ENCODE measurements around the gene JAKMIP1. TPM values are rescaled to one million over a fixed set of nuclear protein-coding genes. Genes with fewer than 3 reads are reported as not detected.

JAKMIP1 gene
- total RNA-seq, 1 experiment from 2014 or later: not detected

DNA sequence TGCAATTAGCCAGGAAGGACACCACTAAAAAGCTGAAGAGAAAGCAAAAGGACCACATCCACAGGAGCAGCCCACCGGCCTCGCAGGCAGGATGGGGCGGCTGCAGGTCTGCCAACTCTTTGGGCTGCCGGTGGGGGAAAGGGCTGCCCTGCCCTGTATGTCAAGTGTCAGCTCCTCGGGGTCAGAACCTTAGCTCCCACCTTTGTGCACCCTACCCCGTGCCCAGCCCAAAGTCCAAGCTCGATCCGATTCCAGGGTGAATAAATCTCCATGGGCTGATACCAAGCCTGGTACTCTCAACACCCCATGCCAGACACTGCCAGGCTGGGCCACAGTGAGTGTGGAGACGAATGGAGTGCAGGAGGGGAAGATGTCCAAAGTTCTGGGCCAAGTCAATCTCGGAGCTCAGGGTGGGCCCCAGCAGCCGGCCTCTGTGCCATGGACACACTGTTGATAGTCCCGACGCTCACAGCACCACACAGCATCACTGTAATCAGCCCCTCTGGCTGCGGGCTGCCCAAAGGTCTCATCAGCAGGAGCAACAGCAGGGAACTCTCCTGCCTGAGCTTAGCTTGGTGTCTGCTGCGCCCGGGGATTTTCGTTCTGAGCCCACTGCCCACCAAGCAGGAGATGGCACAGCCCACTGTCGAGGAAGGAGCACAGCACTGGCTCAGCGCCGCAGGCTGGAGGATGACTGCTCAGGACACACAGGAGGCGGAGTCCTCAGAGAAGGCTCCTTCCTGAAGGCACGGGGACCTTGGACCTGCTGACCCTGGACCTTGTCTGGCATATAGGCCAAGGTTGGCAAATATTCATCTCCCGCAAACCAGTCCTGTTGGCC is 84.4 kb downstream of the JAKMIP1 start:
- no peaks in the 10 kb centered on the region for H3K36me3 ChIP-seq (ENCODE audit: control insufficient read depth in 1 of 2, insufficient read depth in 2 of 2, low read length in 2 of 2)
- ChIA-PET RAD21 (ENCODE audit: low non-redundant PET in 1 of 2, low total read pairs in 2 of 2, uncharacterized antibody in 2 of 2, unreplicated experiment in 2 of 2) (no interaction called here), CTCF (interaction anchor here (1.0 to 1.4 kb wide), 2 partner anchors 118 to 134 kb away, joined by 3 read pairs; no protein-coding TSS in a partner anchor), POLR2A (no interaction called here)
- BruUV-seq (replicated peaks): no TSS peak
- no peak for TF ChIP-seq POLR2A (IDR thresholded peaks at IDR 0.05; ENCODE audit: borderline replicate concordance, extremely low read depth, insufficient read depth, insufficient read length)
- TF ChIP-seq SIN3A (IDR thresholded peaks at IDR 0.05; ENCODE audit: low read depth): no peak
- no peak for TF ChIP-seq ELF1 (IDR thresholded peaks at IDR 0.05; ENCODE audit: borderline replicate concordance, low read depth)
- TF ChIP-seq POLR2AphosphoS5 (IDR thresholded peaks at IDR 0.05; ENCODE audit: low read depth, low read length): no peak
- TF ChIP-seq, protein P1, sequence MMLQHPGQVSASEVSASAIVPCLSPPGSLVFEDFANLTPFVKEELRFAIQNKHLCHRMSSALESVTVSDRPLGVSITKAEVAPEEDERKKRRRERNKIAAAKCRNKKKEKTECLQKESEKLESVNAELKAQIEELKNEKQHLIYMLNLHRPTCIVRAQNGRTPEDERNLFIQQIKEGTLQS (IDR thresholded peaks at IDR 0.05): no peak
- TF ChIP-seq EGR1 (IDR thresholded peaks at IDR 0.05; ENCODE audit: low read depth): no peak
- no peak for TF ChIP-seq JUND (IDR thresholded peaks at IDR 0.05)
- TF ChIP-seq ZFX (IDR thresholded peaks at IDR 0.05): no peak
- no peak for TF ChIP-seq CBX3 (IDR thresholded peaks at IDR 0.05; ENCODE audit: low read depth)
- no peak for TF ChIP-seq FOSL1 (IDR thresholded peaks at IDR 0.05; ENCODE audit: low read depth)
- no peak for TF ChIP-seq EZH2 (IDR thresholded peaks at IDR 0.05)
- TF ChIP-seq, protein P2, sequence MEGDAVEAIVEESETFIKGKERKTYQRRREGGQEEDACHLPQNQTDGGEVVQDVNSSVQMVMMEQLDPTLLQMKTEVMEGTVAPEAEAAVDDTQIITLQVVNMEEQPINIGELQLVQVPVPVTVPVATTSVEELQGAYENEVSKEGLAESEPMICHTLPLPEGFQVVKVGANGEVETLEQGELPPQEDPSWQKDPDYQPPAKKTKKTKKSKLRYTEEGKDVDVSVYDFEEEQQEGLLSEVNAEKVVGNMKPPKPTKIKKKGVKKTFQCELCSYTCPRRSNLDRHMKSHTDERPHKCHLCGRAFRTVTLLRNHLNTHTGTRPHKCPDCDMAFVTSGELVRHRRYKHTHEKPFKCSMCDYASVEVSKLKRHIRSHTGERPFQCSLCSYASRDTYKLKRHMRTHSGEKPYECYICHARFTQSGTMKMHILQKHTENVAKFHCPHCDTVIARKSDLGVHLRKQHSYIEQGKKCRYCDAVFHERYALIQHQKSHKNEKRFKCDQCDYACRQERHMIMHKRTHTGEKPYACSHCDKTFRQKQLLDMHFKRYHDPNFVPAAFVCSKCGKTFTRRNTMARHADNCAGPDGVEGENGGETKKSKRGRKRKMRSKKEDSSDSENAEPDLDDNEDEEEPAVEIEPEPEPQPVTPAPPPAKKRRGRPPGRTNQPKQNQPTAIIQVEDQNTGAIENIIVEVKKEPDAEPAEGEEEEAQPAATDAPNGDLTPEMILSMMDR (IDR thresholded peaks at IDR 0.05 in 2 of 3, conservative IDR thresholded peaks at IDR 0.05 in 1 of 3; ENCODE audit: borderline replicate concordance in 1 of 3, insufficient read depth in 1 of 3, low read depth in 2 of 3, low read length in 2 of 3): no peak
- no peak for TF ChIP-seq CEBPB (IDR thresholded peaks at IDR 0.05; ENCODE audit: low read depth)
- no peaks in the 10 kb centered on the region for H3K79me2 ChIP-seq (ENCODE audit: insufficient read depth, low read length)
- no peak overlapping the region for H3K4me2 ChIP-seq (ENCODE audit: low read length)
- no peaks in the 10 kb centered on the region for H3K27me3 ChIP-seq (ENCODE audit: insufficient read depth, low read length)
- DNase-seq (ENCODE audit: low read depth, low spot score): no peak
- no peak for ATAC-seq
- no peak overlapping the region for H2AFZ ChIP-seq (ENCODE audit: low read depth, low read length, poor library complexity, severe bottlenecking)
- intact Hi-C loops (cut with micrococcal nuclease): no loop called here
- no peaks in the 10 kb centered on the region for H4K20me1 ChIP-seq (ENCODE audit: insufficient read depth)
- no peaks in the 10 kb centered on the region for H3K9me3 ChIP-seq (ENCODE audit: control insufficient read depth in 1 of 2, insufficient read depth in 1 of 2, low read depth in 1 of 2, low read length in 2 of 2)
- no peak overlapping the region for H3K9ac ChIP-seq (ENCODE audit: low read length)
- H3K4me3 ChIP-seq (replicated peaks in 1 of 2; ENCODE audit: low read depth in 1 of 2, low read length in 2 of 2): no peak overlapping the region
- H3K9me2 ChIP-seq (ENCODE audit: insufficient read depth): no peaks in the 10 kb centered on the region
- no peaks in the 10 kb centered on the region for H3K4me1 ChIP-seq (ENCODE audit: control insufficient read depth in 1 of 2, insufficient read depth in 2 of 2, low read length in 2 of 2)
- H3K27ac ChIP-seq (ENCODE audit: low read depth, low read length): no peak overlapping the region
